GM12872 (cell line): ENCODE data around the gene MTCH2.

Source experiments
- TF ChIP-seq, protein P1 (sequence below): IDR thresholded peaks from 3 replicates; pipeline ENCODE4 v1.5.1; 2011; ENCODE audit warnings: low read depth, mild to moderate bottlenecking, low read length, moderate library complexity; ENCODE audit not compliant: insufficient read depth

The MTCH2 gene

DNA sequence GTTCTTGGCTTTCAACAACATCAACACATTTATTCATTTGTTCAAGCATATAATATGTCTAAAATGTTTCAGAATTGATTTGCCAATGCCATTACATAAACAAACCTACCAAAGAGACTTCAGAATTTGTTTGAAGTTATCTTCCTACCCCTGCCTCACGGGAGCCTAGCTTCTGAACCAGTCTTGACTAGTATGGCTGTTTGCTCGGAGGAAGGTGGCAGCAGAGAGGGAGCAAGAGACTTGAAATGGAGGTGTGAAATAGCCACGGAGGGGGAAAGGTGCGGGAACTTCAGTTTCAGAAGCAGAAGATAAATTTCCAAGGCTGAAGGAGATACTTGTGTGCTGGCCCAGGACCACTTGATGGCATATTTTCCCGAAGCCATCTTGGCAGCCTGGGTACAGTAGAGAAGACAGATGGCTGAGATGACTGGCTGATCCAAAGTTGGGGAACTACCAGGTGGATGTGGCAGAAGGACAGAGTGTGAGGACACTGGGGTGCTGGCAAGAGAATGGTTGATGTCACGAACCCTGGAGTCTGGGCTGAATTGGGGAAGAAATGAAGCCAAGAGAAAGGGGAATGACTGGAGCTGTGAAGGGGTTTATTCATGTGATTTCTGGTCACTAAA lies 14.0 kb upstream of the MTCH2 start:
- TF ChIP-seq, protein P1, sequence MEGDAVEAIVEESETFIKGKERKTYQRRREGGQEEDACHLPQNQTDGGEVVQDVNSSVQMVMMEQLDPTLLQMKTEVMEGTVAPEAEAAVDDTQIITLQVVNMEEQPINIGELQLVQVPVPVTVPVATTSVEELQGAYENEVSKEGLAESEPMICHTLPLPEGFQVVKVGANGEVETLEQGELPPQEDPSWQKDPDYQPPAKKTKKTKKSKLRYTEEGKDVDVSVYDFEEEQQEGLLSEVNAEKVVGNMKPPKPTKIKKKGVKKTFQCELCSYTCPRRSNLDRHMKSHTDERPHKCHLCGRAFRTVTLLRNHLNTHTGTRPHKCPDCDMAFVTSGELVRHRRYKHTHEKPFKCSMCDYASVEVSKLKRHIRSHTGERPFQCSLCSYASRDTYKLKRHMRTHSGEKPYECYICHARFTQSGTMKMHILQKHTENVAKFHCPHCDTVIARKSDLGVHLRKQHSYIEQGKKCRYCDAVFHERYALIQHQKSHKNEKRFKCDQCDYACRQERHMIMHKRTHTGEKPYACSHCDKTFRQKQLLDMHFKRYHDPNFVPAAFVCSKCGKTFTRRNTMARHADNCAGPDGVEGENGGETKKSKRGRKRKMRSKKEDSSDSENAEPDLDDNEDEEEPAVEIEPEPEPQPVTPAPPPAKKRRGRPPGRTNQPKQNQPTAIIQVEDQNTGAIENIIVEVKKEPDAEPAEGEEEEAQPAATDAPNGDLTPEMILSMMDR = no peak

DNA sequence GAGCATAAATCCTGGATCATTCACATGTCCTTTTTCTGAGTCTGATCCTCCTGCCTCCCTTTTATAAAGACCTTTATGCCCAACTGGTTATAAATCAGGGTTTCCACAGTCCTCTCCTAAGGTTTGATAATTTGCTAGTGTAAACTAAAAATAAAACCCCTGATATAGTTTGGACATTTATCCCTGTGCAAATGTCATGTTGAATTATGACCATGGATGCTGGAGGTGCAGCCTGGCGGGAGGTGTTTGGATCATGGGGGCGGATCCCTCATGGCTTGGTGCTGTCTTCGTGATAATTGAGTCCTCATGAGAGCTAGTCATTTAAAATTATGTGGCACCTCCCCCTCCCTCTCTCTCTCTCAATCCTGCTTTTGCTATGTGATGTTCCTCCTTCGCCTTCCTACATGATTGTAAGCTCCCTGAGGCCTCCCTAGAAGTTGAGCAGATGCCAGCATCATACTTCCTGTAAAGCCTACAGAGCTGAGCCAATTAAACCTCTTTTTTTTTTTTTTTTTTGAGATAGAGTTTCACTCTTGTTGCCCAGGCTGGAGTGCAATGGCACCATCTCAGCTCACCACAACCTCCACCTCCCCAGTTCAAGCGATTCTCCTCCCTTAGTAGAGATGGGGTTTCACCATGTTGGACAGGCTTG lies 9.6 kb upstream of the MTCH2 start:
- TF ChIP-seq, protein P1 = no peak

GRCh38 chr11:47649276-47649675 lies 6.9 kb upstream of the MTCH2 start:
- TF ChIP-seq, protein P1 = no peak

GRCh38 chr11:47646019-47646418 lies 3.7 kb upstream of the MTCH2 start:
- TF ChIP-seq, protein P1 = no peak

DNA sequence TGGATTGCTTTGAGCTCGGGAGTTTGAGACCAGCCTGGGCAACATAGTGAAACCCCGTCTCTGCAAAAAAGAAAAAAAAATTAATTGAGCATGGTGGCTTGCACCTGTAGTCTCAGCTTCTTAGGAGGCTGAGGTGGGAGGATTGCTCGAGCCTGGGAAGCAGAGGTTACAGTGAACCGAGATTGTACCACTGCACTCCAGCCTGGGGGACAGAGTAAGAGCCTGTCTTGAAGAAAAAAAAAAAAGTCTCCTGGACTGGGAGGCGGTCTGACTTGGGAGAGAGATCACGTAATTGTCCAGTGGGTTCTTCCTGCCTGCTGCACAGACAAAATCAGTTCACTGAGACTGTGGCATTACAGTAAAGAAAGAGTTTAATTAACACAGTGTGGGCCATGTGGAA lies 3.1 kb upstream of the MTCH2 start:
- TF ChIP-seq, protein P1 = no peak

GRCh38 chr11:47641600-47642098 lies 710 bp downstream of the MTCH2 start:
- TF ChIP-seq, protein P1 = no peak

- TF ChIP-seq, protein P1 = no peak
Observed at GRCh38 chr11:47631473-47631872, 10.9 kb downstream of the MTCH2 start.
